NCI-H146 treated with DMSO at 0.1 percent for 48 hours (cell line): ENCODE results near the gene SEC24B.
"Not testable (repeated sequence)": the region's sequence is repeated elsewhere in the genome, so short reads cannot be mapped to it uniquely, and the experiment has no call there.

ENCODE experiments used
- DNase-seq: peaks from one replicate; lab custom pipeline; 2025; ENCODE audit not compliant: unreplicated experiment; lab: John Stamatoyannopoulos, UW

Gene SEC24B

GRCh38 chr4:109574931-109575804 lies 141.6 kb downstream of the SEC24B start:
- DNase-seq = no peak

DNA sequence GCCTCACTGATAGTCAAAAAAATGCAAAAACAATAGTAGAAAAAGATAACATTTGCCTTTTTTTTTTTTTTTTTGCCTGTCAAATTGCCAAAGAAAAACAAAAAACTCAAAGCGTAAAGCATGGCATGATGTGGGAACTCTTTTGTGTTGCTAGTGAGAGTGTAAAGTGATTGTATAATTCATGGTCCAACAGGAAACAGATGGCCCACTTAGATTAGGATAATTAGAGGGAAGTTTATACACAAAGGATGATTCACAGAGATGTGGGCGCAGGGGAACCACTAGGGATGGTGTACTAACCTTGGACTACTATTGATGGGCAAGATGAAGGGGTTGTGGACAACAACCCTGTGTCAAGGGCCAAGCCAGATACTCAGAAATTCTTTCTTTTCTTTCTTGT lies 142.8 kb downstream of the SEC24B start:
- DNase-seq = peak; percentile 58

DNA sequence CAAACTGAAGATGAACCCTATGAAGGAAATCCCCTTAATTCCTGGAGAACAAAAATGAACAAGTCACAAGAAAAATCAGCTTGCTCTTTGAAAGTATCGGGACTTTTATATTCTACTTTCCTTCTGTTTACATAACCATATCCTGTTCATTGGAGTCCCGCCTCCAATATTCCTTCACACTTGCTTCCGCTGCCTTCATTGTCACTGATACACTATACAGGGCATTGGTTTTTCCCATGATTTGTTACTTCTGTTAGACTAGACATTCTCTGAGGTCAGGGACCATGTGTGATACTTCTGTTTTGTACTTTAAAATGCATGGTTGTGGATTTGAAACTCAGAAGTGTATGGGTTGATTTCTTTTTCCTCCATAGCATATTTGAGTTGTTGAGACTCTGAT lies 145.2 kb downstream of the SEC24B start:
- DNase-seq = no peak

GRCh38 chr4:109579997-109580396 lies 146.4 kb downstream of the SEC24B start:
- not testable (repeated sequence) for DNase-seq

- no peak for DNase-seq
Observed at GRCh38 chr4:109588176-109588575, 154.6 kb downstream of the SEC24B start.

DNA sequence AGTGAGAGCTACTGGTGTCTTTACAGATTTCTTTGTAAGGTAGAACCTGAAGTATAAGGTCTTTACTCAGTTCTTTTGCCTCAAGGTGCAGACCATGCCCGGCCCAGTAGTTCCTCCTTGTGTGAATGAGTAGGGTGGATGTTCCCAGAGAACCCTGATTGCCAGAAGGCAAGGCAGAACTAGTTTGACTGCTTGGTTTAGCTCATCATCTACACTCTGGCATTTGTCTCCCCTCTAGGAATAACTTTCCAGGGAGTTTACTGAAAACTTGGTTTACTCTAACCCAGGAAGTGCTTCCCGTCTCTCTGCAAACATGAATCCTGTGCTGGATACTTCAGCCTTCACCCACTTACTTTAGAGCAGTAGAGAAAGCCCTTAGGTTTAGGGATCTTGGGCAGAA lies 155.5 kb downstream of the SEC24B start:
- no peak for DNase-seq

GRCh38 chr4:109589605-109590004 lies 156.0 kb downstream of the SEC24B start:
- no peak for DNase-seq
